Stimulated activated CD8-positive, alpha-beta memory T cell treated with anti-CD3 and anti-CD28 coated beads, Interleukin-12 subunit alpha, Interleukin-12 subunit beta, amount 100 ng/mL, for 1 hour (primary cell): ENCODE results near the gene FPR1.

Experiments
- DNase-seq: peaks from one replicate; pipeline ENCODE4 v3.0.0-alpha.2; 2020; ENCODE audit warnings: low read depth

Gene FPR1

GRCh38 chr19:51735759-51736449 is 15.8 kb downstream of the FPR1 start:
- DNase-seq = no peak

DNA sequence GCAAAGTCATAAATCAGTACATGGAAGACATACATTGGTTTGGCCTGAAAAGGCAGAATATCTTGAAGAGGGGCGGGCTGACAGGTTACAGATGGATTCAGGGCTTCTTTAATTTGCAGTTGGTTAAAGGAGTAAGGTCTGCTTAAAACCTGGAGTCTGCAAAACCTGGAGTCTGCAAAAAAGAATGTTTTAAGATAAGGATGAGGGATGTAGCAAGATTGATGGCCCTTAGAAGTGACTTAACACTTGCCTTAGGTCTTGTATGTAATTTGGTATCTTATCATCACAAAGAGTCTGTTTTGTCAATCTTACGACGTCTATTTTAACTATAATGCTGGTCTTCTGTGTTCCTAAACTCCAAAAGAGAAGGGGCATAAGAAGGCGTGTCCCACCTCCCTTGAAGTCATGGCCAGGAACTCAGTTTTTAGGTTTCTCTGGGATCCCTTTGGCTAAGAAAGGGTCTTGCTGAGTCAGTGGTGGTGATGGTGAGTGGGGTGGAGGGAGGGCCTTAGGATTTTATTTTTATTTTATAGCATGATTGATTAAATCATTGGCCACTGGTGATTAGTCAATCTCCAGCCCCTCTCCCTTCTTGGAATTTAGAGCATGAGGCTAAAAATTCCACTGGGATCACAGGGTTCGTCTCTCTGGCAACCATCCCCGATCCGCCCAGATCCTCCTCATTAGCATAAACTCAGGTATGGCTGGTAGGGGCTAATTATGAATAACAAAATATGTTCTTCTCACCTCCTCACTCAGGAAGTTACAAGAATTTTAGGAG is 17.7 kb downstream of the FPR1 start:
- no peak for DNase-seq

DNA sequence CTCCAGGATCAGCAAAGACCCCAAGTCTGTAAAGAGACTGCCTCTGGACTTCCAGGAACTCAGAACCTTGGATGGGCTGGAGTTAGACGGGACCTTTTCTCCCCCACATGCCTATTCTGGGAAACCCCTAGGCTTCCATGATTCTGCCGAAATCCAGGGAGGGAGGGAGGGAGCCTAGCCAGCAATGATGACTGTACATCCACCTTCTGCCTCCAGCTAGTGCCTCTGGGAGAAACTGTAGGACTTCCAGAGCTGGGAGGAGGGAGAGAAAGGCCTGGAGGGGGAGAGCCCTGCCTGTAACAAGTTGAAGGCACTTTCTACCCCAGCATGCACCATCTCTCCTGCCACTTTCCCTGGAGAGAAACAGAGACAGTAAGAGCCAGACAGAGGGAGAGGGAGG is 21.9 kb downstream of the FPR1 start:
- no peak for DNase-seq

- DNase-seq = no peak
Measured at GRCh38 chr19:51727349-51727880, 24.3 kb downstream of the FPR1 start.

DNA sequence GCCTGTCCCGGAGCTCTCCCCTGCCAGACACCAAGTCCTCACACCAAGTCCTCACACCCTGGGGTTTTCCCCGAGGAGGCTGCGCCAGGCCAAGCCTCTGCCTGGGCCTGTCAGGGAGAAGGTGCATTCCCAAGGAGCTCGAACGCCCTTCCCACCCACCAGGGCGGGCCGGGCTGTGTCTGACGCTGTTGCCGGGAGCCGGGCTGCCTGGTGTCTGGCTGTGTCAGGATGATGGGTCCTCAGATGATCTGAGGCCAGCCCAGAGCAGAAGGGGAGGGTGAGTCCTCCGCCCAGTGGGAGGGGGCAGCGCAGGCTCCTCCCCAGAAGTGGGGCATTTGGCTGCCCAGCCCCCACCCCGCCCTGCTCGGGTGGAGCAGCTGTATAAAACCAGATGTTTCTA is 25.6 kb downstream of the FPR1 start:
- DNase-seq = no peak

GRCh38 chr19:51724543-51724942 is 27.1 kb downstream of the FPR1 start:
- no peak for DNase-seq

DNA sequence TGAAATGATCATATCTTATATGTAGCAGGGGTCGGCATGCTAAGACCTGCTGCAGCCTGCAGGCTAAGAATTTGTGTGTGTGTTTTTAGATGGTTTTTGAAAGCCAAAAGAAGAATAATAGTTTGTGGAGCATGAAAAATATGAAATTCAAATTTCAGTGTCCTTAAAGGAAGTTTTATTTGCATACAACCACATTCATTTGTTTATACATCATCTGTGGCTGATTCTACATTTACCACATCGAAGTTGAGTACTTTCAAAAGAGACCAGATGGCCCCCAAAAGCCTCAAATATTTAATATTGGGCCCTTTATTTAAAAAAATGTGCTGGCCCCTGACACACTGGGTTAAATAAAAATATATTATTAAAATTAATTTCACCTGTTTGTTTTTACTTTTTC is 29.2 kb downstream of the FPR1 start:
- DNase-seq = no peak

DNA sequence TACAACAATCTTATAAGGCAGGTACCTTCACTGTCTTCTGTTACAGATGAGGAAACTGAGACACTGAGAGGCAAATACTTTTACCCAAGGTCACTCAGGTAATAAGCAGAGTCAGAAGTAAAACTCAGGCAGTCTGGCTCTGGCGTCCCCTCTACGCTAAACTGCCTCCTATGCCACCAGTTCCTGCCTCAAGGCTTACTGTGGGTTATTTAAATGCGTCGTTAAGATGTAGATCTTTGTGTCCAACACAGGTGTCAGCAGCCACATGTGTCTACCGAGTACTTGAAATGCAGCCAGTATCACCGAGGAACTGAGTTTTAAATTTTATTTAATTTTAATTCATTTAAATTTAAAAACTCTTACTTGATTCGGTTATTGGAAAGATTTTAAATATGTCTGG is 29.8 kb downstream of the FPR1 start:
- DNase-seq = no peak

- DNase-seq = no peak
Measured at GRCh38 chr19:51719251-51719988, 32.3 kb downstream of the FPR1 start.

GRCh38 chr19:51716925-51717324 is 34.8 kb downstream of the FPR1 start:
- DNase-seq = no peak

- no peak for DNase-seq
Measured at GRCh38 chr19:51715850-51716249, 35.8 kb downstream of the FPR1 start.

DNA sequence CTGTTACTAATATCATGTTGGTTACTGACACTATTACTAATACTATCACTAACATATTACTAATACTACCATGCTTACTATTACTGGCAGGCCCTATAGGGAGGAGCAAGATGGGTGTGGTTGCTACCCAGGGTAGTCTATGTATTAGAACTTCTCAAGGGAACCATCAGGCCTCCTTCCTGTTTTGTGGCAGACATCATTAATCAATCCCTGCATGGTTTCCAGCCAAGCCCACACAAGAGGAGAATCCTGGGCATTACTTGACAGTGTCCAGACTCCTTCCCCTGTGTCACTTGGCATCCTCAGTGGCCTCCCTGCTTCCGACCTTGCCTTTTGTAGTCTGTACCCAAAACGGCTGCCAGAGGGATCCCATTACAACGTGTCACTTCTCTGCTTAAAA is 36.8 kb downstream of the FPR1 start:
- no peak for DNase-seq

- no peak for DNase-seq
Measured at GRCh38 chr19:51713319-51714285, 38.1 kb downstream of the FPR1 start.

GRCh38 chr19:51712461-51713081 is 39.1 kb downstream of the FPR1 start:
- no peak for DNase-seq

- DNase-seq = no peak
Measured at GRCh38 chr19:51711702-51712101, 40.0 kb downstream of the FPR1 start.

GRCh38 chr19:51710163-51710562 is 41.5 kb downstream of the FPR1 start:
- DNase-seq = no peak

GRCh38 chr19:51709575-51709974 is 42.1 kb downstream of the FPR1 start:
- DNase-seq = no peak

GRCh38 chr19:51708811-51709210 is 42.9 kb downstream of the FPR1 start:
- no peak for DNase-seq

DNA sequence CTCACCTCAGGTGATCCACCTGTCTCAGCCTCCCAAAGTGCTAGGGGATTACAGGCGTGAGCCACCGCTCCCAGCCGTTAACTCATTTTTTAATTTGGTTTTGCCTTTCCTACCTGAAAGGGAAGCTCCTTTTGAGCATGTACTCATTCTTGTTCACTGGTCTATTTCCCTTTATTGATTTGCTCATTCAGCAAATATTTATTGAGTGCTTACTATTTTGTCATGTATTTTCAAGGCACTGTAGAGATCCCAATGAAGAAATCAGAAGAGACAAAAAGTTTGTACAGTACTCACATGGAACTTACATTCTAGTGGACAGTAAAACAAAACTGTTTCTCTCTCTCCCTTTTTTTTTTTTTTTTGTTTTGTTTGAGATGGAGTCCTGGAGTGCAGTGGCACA is 44.8 kb downstream of the FPR1 start:
- no peak for DNase-seq

DNA sequence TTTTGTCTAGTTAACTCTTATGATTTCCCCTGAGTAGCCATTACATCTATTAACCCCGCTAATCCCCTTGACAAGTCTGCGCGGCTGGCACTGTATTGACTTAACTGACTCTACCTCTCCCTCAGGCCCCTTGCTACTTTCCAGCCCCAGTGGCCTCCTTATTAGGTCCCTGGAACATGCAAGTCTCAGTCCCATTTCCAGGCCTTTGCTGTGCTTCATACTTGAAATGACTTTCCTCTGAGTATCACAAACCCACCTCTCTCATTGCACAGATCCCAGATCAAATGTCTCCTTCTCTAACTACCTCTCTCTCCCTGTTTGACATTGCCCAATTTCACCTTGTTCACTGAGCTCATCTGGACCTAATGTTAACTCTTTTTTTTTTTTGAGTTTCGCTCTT is 45.4 kb downstream of the FPR1 start:
- DNase-seq = no peak

DNA sequence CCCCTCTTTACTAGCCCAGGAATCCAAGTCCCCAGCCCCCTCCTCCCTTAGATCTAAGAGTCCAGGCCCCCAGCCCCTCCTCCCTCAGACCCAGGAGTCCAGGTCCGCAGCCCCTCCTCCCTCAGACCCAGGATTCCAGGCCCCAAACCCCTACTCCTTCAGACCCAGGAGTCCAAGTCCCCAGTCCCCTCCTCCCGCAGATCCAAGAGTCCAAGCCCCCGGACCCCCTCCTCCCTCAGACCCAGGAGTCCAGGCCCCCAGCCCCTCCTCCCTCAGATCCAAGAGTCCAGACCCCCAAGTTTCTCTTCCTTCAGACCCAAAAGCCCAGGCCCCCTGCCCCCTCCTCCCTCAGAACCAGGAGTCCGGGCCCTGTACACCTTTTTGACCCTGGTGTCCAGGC is 47.1 kb downstream of the FPR1 start:
- DNase-seq = no peak
